A673 (cell line): ENCODE measurements around the gene KANSL1L. TPM values are rescaled to one million over a fixed set of nuclear protein-coding genes. Genes with fewer than 3 reads are reported as not detected.

Source experiments
- BruUV-seq: library from RNA; stranded (reverse); fragments of 400-500 nt; replicated peaks from 2 replicates; lab custom pipeline; 2021; lab: Mats Ljungman, UMichigan
- CTCF ChIA-PET: fragments of 300-600 bp; sonication (Branson Sonifier 250); formaldehyde crosslinking; loops from one replicate; lab custom pipeline; 2022; ENCODE audit warnings: antibody characterized with exemption; lab: Charles Lee
- POLR2A ChIA-PET: fragments of 300-600 bp; sonication (Branson Sonifier 250); formaldehyde crosslinking; loops from one replicate; lab custom pipeline; 2022; ENCODE audit warnings: antibody characterized with exemption; ENCODE audit not compliant: low non-redundant PET; lab: Charles Lee
- DNase-seq: peaks from one replicate; pipeline ENCODE4 v3.0.0-alpha.2; 2015; ENCODE audit warnings: low spot score
- H3K27ac ChIP-seq: fragments of 200-600 bp; sonication (generic); 2 replicates; pipeline ENCODE4 v1.5.1; 2016; ENCODE audit warnings: mixed run types, low read depth, mild to moderate bottlenecking, mixed read lengths, antibody characterized with exemption, low read length; ENCODE audit not compliant: poor library complexity, severe bottlenecking
- H3K27me3 ChIP-seq: fragments of 200-600 bp; sonication (generic); replicated peaks from 2 replicates; pipeline ENCODE4 v1.6.1; 2017; ENCODE audit warnings: mixed run types, low read depth, mild to moderate bottlenecking, mixed read lengths, antibody characterized with exemption, low read length; ENCODE audit not compliant: insufficient read depth, poor library complexity
- H3K36me3 ChIP-seq: fragments of 200-600 bp; sonication (generic); 2 replicates; pipeline ENCODE4 v1.6.1; 2016; ENCODE audit warnings: mixed run types, mild to moderate bottlenecking, mixed read lengths, antibody characterized with exemption, low read length; ENCODE audit not compliant: insufficient read depth, poor library complexity, severe bottlenecking
- H3K4me1 ChIP-seq: fragments of 200-600 bp; sonication (generic); 2 replicates; pipeline ENCODE4 v1.6.1; 2017; ENCODE audit warnings: mixed run types, mild to moderate bottlenecking, mixed read lengths, antibody characterized with exemption, low read length; ENCODE audit not compliant: insufficient read depth, poor library complexity, severe bottlenecking
- H3K4me3 ChIP-seq: fragments of 200-600 bp; sonication (generic); 2 replicates; pipeline ENCODE4 v1.5.1; 2016; ENCODE audit warnings: low read depth, mixed run types, mild to moderate bottlenecking, mixed read lengths, low read length; ENCODE audit not compliant: poor library complexity, severe bottlenecking
- H3K9me3 ChIP-seq: fragments of 200-600 bp; sonication (generic); 2 replicates; pipeline ENCODE4 v1.6.1; 2016; ENCODE audit warnings: mixed run types, low read depth, mild to moderate bottlenecking, mixed read lengths, antibody characterized with exemption, low read length; ENCODE audit not compliant: poor library complexity, severe bottlenecking
- CTCF ChIP-seq: fragments of 300-800, 200-600 bp; sonication (generic); conservative IDR thresholded peaks from 2 replicates; pipeline ENCODE4 v1.5.1; 2017; ENCODE audit warnings: low read depth, mild to moderate bottlenecking, antibody characterized with exemption, low read length, moderate library complexity, mixed read lengths
- EZH2 ChIP-seq: fragments of 200-600 bp; sonication (generic); IDR thresholded peaks from 2 replicates; pipeline ENCODE4 v1.6.1; 2017; ENCODE audit warnings: borderline replicate concordance, low read depth, mild to moderate bottlenecking, mixed read lengths, antibody characterized with exemption, low read length; ENCODE audit not compliant: poor library complexity, severe bottlenecking
- intact Hi-C: fragments of 100-400 bp; cut with micrococcal nuclease; formaldehyde crosslinking; loops from one replicate; pipeline ENCODE4 v1.10.0; 2022; ENCODE audit not compliant: unreplicated experiment
- total RNA-seq: library from RNA; stranded (reverse); gene quantifications from 2 replicates; pipeline ENCODE4 v1.2.3, GENCODE V29; 2021

The KANSL1L gene
- total RNA-seq, 1 experiment from 2014 or later: 17.7 TPM

DNA sequence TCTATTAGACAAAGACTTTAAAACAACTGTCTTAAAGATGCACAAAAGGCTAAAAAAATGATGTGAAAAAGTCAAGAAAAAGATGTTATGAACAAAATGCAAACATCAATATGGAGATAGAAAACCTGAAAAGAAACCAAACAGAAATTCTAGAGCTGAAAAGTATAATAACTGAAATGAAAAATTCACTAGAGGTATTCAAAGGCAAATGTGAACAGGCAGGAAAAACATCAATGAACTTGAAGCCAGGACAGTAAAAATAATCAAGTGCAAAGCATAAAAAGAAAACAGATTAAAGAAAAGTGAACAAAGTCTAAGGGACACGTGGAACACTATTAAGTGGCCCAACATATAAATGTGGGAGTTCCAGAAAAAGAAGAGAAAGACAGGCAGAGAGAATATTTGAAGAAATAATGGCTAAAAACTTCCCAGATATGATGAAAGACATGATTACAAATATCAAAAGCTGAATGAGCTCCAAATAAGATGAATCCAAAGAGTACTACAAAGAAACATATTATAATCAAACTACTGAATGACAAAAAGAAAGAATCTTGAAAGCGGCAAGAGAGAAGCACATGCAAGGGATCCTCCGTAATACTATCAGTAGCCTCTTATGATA lies 57.5 kb downstream of the KANSL1L start:
- intact Hi-C loops: no loop called here
- BruUV-seq: no TSS peak
- CTCF ChIA-PET: no interaction called here

DNA sequence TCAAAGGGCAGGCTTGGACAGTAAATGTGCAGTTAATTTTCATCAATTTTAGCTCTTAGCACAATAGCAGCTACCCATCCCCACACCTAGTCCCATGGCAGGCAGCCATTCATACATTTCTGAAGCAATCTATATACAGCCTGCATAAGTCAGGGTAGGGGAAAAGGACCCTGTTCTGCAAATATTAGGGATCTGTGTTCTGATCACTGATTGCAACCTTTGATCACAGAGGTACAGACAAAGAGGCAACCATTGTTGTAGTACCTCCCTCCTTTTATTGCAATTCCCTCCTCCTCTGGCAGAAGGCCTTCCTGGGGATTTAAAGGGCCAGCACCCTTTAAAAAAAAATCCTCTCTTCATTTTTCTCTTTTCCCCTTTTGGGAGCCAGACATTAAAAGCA lies 58.3 kb downstream of the KANSL1L start:
- H3K4me1 ChIP-seq: no peaks in the 10 kb centered on the region
- CTCF ChIA-PET: no interaction called here

More for the DNA sequence above, 57.5 kb downstream of the KANSL1L start:
- no peaks in the 10 kb centered on the region for H3K4me1 ChIP-seq
- H3K4me3 ChIP-seq: no peak overlapping the region
- H3K36me3 ChIP-seq: no peaks in the 10 kb centered on the region
- H3K27me3 ChIP-seq: no peaks in the 10 kb centered on the region
- POLR2A ChIA-PET: no interaction called here
- TF ChIP-seq EZH2 (no peak), CTCF (no peak)
- H3K9me3 ChIP-seq: peaks cover 27% of the 10 kb centered on the region
- no peak overlapping the region for H3K27ac ChIP-seq
- DNase-seq: no peak

DNA sequence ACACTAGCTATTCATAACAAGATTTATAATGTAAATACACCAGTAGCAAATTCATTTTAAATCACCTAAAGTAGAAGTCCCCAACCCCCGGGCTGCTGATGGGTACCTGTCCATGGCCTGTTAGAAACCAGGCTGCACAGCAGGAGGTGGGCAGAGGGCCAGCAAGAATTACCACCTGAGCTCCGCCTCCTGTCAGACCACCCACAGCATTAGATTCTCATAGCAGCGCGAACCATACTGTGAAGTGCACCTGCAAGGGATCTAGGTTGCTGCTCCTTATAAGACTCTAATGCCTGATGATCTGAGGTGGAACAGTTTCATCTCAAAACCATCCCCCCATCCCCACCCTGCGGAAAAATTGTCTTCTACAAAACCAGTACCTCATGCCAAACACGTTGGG lies 71.3 kb downstream of the KANSL1L start:
- DNase-seq: no peak
- no peaks in the 10 kb centered on the region for H3K36me3 ChIP-seq
- no peak overlapping the region for H3K27ac ChIP-seq
- intact Hi-C loops: no loop called here
- peaks cover 19% of the 10 kb centered on the region for H3K4me1 ChIP-seq
- no peaks in the 10 kb centered on the region for H3K27me3 ChIP-seq
- CTCF ChIA-PET: no interaction called here
- no peak overlapping the region for H3K4me3 ChIP-seq
- no peaks in the 10 kb centered on the region for H3K9me3 ChIP-seq
- no peak for TF ChIP-seq EZH2
- no peak for TF ChIP-seq CTCF
- POLR2A ChIA-PET: no interaction called here
- no TSS peak for BruUV-seq

More for the DNA sequence above, 58.3 kb downstream of the KANSL1L start:
- Histone ChIP-seq H3K4me3 (no peak overlapping the region), H3K27me3 (no peaks in the 10 kb centered on the region), H3K9me3 (peaks cover 22% of the 10 kb centered on the region), H3K36me3 (no peaks in the 10 kb centered on the region), H3K27ac (no peak overlapping the region)
- intact Hi-C loops: no loop called here
- POLR2A ChIA-PET: no interaction called here
- TF ChIP-seq EZH2 (no peak), CTCF (no peak)
- no peak for DNase-seq
- BruUV-seq: no TSS peak
